Tongue (tissue), 3 donors: Measurements from ENCODE around the gene MITD1. TPM values are rescaled to one million over a fixed set of nuclear protein-coding genes. Genes with fewer than 3 reads are reported as not detected.
"Not testable (repeated sequence)": the region's sequence is repeated elsewhere in the genome, so short reads cannot be mapped to it uniquely, and the experiment has no call there.

Experiments
- DNase-seq: peaks from one replicate; pipeline ENCODE4 v3.0.0-alpha.2; 2015
- small RNA-seq: library from RNA; depleted of rRNA; stranded (forward); fragments of <200 nt; gene quantifications from one replicate; pipeline ENCODE3, GENCODE V24; 2014; ENCODE audit warnings: low replicate concordance
- total RNA-seq: library from RNA; depleted of rRNA; stranded (reverse); fragments of >200 nt; gene quantifications from one replicate; pipeline ENCODE4 v1.2.3, GENCODE V29; 2014

Gene MITD1
- total RNA-seq, 1 donor from 2014 or later, result 24.1 TPM

- DNase-seq, result peak; percentile 97
Observed at GRCh38 chr2:99154643-99155536, 26.0 kb downstream of the MITD1 start, which contains the start of the genes LIPT1 and TSGA10. LIPT1 (plus strand) TSS chr2:99154967; CDS start chr2:99161958, 6,991 bp downstream. TSGA10 (minus strand) TSS chr2:99154942; CDS start chr2:99109439, 45,503 bp downstream.

- DNase-seq, result no peak
Observed at GRCh38 chr2:99153921-99154604, 26.8 kb downstream of the MITD1 start.

GRCh38 chr2:99152199-99152895, 28.5 kb downstream of the MITD1 start:
- DNase-seq, result no peak

- DNase-seq, result no peak
Observed at GRCh38 chr2:99150706-99151105, 30.2 kb downstream of the MITD1 start.

- peak; percentile 97 for DNase-seq
Observed at GRCh38 chr2:99141110-99142108, 39.4 kb downstream of the MITD1 start, which contains the start of gene C2orf15. C2orf15 (plus strand) TSS chr2:99141707; CDS start chr2:99150559, 8,852 bp downstream.

- DNase-seq, result no peak
Observed at GRCh38 chr2:99140860-99141109, 40.1 kb downstream of the MITD1 start.

- no peak for DNase-seq
Observed at GRCh38 chr2:99140056-99140859, 40.6 kb downstream of the MITD1 start.

- DNase-seq, result no peak
Observed at GRCh38 chr2:99139003-99139402, 41.9 kb downstream of the MITD1 start.

GRCh38 chr2:99135044-99135556, 45.8 kb downstream of the MITD1 start:
- not testable (repeated sequence) for DNase-seq

- no peak for DNase-seq
Observed at GRCh38 chr2:99127981-99128380, 52.9 kb downstream of the MITD1 start.

Small RNA genes within 50 kb of the gene (small RNA-seq; reads per million reads assigned to genes)
- not detected for gene AC092587.1

Other genes with a start within 250 kb of the MITD1 start
- gene CRACDL, start 244.8 kb downstream of the MITD1 start, total RNA-seq, result 5.7 TPM
- gene C2orf15, start 39.4 kb downstream of the MITD1 start, total RNA-seq, result 0.92 TPM
- gene TSGA10, start 26.1 kb downstream of the MITD1 start, total RNA-seq, result 2.9 TPM
- gene LIPT1, start 26.1 kb downstream of the MITD1 start, total RNA-seq, result 7.6 TPM
- gene MRPL30, start 126 bp upstream of the MITD1 start, total RNA-seq, result 53.2 TPM
- not detected for gene LYG2, start 74.6 kb upstream of the MITD1 start, total RNA-seq
- 0.41 TPM for gene LYG1, start 120.1 kb upstream of the MITD1 start, total RNA-seq
- gene TXNDC9, start 155.3 kb upstream of the MITD1 start, total RNA-seq, result 39.9 TPM
- gene EIF5B, start 156.3 kb upstream of the MITD1 start, total RNA-seq, result 29.1 TPM